ENCODE results near the gene PRDM11. TPM values are rescaled to one million over a fixed set of nuclear protein-coding genes. Genes with fewer than 3 reads are reported as not detected.

Gene PRDM11
- total and polyA plus RNA-seq, 2 of the 4 experiments (the other 2 are of a cell fraction), result 2.2 to 2.7 TPM

DNA sequence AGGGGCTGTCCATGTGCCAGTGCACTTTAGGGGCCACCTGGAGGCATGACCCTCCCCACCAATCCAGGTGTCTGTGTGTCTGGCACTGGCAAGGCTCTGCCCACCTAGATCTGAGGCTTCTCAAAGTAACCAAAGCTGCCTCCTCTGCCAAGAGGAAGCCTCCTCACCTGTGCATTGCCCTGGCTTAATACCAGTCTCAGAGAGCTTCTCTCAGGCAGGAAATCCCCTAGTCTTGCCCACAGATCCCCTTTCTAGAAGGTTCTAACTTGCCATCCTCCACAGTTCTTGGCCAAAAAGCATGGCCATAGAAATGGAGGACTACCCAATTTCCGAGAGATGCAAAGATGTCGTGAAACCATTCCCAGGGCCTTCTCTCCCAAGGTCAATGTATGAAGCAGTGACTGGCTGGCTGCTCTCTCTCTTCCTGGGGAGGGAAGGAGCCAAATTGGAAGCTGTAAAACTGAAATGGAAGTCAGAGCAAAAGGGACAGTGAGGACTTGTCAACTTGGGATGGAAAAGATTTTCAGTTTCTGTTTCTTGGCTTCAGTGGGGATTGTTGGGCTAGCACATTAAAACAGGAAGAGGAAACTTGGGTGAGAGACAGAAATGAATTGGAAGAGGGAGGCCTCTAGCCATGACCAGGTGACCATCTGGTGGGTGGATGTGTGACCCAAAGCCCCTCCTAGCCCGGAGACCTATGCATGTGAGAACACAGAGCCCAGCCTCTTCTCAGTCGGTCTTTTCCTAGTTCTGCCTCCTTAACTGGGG is 68.8 kb downstream of the PRDM11 start:
- dilution Hi-C loops (cut with HindIII; ENCODE audit: low sequenced_read_pairs, unreplicated experiment), result no loop called here
- CTCF ChIA-PET, result no interaction called here

More for the DNA sequence above, 68.8 kb downstream of the PRDM11 start:
- intact Hi-C loops (cut with micrococcal nuclease), result no loop called here
- no CpG with 5 or more reads among the region's 4 CpGs for WGBS, 2 experiments (ENCODE audit: extremely low coverage in 2 of 2, insufficient read length in 1 of 2)
- peaks cover 4% of the 10 kb centered on the region; the same call in 1 of the 2 replicates for H3K36me3 ChIP-seq (ENCODE audit: control insufficient read depth, insufficient read depth, low read length)
- H3K4me2 ChIP-seq (ENCODE audit: low read depth, low read length), result no peak overlapping the region
- BruUV-seq (replicated peaks), result no TSS peak
- no peak overlapping the region for H2BK15ac ChIP-seq (ENCODE audit: low read depth, low read length)
- no peak overlapping the region for H3K14ac ChIP-seq (replicated peaks; ENCODE audit: low read depth, low read length)
- no peak overlapping the region for H3K18ac ChIP-seq (ENCODE audit: low read depth, low read length)
- H3K9me1 ChIP-seq (ENCODE audit: insufficient read depth, low read length), result no peaks in the 10 kb centered on the region; the same call in 1 of the 2 replicates
- H3K4ac ChIP-seq (ENCODE audit: low read depth, low read length), result no peak overlapping the region
- H4K5ac ChIP-seq (ENCODE audit: low read depth, low read length), result no peak overlapping the region
- H4K8ac ChIP-seq (ENCODE audit: low read depth in 2 of 2, low read length in 2 of 2), result no peak overlapping the region
- H2AK9ac ChIP-seq (replicated peaks; ENCODE audit: low read depth, low read length, poor library complexity), result no peak overlapping the region
- TF ChIP-seq NFE2L2 (IDR thresholded peaks at IDR 0.05; ENCODE audit: low read depth, low read length) (no peak), MAFK (IDR thresholded peaks at IDR 0.05; ENCODE audit: low read depth, low read length) (no peak), CEBPB (IDR thresholded peaks at IDR 0.05; ENCODE audit: low read depth, low read length) (no peak), CHD1 (IDR thresholded peaks at IDR 0.05; ENCODE audit: low read depth, low read length) (no peak), RAD21 (IDR thresholded peaks at IDR 0.05; ENCODE audit: low read length) (no peak), RCOR1 (IDR thresholded peaks at IDR 0.05; ENCODE audit: insufficient replicate concordance, low read length) (no peak), BHLHE40 (IDR thresholded peaks at IDR 0.05; ENCODE audit: low read depth, low read length) (no peak), MXI1 (IDR thresholded peaks at IDR 0.05; ENCODE audit: borderline replicate concordance, low read depth, low read length) (no peak), FOS (IDR thresholded peaks at IDR 0.05; ENCODE audit: low read depth, low read length) (no peak), MAZ (IDR thresholded peaks at IDR 0.05; ENCODE audit: borderline replicate concordance, low read depth, low read length) (no peak)
- TF ChIP-seq, protein P1, sequence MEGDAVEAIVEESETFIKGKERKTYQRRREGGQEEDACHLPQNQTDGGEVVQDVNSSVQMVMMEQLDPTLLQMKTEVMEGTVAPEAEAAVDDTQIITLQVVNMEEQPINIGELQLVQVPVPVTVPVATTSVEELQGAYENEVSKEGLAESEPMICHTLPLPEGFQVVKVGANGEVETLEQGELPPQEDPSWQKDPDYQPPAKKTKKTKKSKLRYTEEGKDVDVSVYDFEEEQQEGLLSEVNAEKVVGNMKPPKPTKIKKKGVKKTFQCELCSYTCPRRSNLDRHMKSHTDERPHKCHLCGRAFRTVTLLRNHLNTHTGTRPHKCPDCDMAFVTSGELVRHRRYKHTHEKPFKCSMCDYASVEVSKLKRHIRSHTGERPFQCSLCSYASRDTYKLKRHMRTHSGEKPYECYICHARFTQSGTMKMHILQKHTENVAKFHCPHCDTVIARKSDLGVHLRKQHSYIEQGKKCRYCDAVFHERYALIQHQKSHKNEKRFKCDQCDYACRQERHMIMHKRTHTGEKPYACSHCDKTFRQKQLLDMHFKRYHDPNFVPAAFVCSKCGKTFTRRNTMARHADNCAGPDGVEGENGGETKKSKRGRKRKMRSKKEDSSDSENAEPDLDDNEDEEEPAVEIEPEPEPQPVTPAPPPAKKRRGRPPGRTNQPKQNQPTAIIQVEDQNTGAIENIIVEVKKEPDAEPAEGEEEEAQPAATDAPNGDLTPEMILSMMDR (conservative IDR thresholded peaks at IDR 0.05; ENCODE audit: low read depth, low read length), result no peak
- TF ChIP-seq, protein P2, sequence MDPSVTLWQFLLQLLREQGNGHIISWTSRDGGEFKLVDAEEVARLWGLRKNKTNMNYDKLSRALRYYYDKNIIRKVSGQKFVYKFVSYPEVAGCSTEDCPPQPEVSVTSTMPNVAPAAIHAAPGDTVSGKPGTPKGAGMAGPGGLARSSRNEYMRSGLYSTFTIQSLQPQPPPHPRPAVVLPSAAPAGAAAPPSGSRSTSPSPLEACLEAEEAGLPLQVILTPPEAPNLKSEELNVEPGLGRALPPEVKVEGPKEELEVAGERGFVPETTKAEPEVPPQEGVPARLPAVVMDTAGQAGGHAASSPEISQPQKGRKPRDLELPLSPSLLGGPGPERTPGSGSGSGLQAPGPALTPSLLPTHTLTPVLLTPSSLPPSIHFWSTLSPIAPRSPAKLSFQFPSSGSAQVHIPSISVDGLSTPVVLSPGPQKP (IDR thresholded peaks at IDR 0.05; ENCODE audit: borderline replicate concordance, low read depth, low read length), result no peak
- no peak overlapping the region for H3K4me3 ChIP-seq (ENCODE audit: insufficient read depth, low read depth, low read length)
- H2AFZ ChIP-seq (replicated peaks; ENCODE audit: low read length, poor library complexity), result no peak overlapping the region
- no peaks in the 10 kb centered on the region for H3K9me3 ChIP-seq (ENCODE audit: control insufficient read depth, insufficient read depth, low read length)
- H3K23ac ChIP-seq (ENCODE audit: low read depth, low read length), result no peak overlapping the region
- DNase-seq (no peak), ATAC-seq (ENCODE audit: low read depth) (no peak)
- H3K4me1 ChIP-seq (ENCODE audit: control insufficient read depth, insufficient read depth, low read length), result no peaks in the 10 kb centered on the region
- POLR2A ChIA-PET (ENCODE audit: unreplicated experiment), result no interaction called here
- H3K27me3 ChIP-seq (ENCODE audit: control insufficient read depth, insufficient read depth, low read length), result no peaks in the 10 kb centered on the region
- H3K79me1 ChIP-seq (ENCODE audit: low read depth in 1 of 2, low read length in 2 of 2), result no peaks in the 10 kb centered on the region
- H3K27ac ChIP-seq (ENCODE audit: insufficient read depth, low read length), result no peak overlapping the region
- no peak overlapping the region for H2BK20ac ChIP-seq (ENCODE audit: low read depth, low read length)
- no peak overlapping the region for H2BK5ac ChIP-seq (ENCODE audit: low read depth, low read length, poor library complexity, severe bottlenecking)
- H4K91ac ChIP-seq (ENCODE audit: insufficient read depth, low read depth, low read length), result no peak overlapping the region
- in situ Hi-C loops (cut with MboI; ENCODE audit: low sequenced_read_pairs), result no loop called here
- no peak overlapping the region for H3K56ac ChIP-seq (ENCODE audit: extremely low read depth, insufficient read depth, low read length)
- H3K9ac ChIP-seq (ENCODE audit: low read depth, low read length), result no peak overlapping the region
- no peak overlapping the region for H2BK120ac ChIP-seq (ENCODE audit: low read depth, low read length)
- no peaks in the 10 kb centered on the region for H4K20me1 ChIP-seq (ENCODE audit: insufficient read depth, low read length)
- H2AK5ac ChIP-seq (ENCODE audit: low read depth, low read length), result no peak overlapping the region
